ENCODE results near the gene BMPER.

Gene BMPER

GRCh38 chr7:34140066-34140465, 234.7 kb downstream of the BMPER start:
- Histone ChIP-seq H3K9ac (ENCODE audit: low read length) (no peak overlapping the region), H3K27me3 (ENCODE audit: control insufficient read depth, insufficient read depth, low read length) (no peaks in the 10 kb centered on the region), H3K4me1 (ENCODE audit: control insufficient read depth, insufficient read depth, low read length) (peaks cover 21% of the 10 kb centered on the region), H3K9me3 (ENCODE audit: control insufficient read depth, insufficient read depth, low read depth, low read length) (no peaks in the 10 kb centered on the region), H3K27ac (ENCODE audit: low read depth, low read length) (no peak overlapping the region), H3K36me3 (ENCODE audit: control insufficient read depth, insufficient read depth, low read length) (no peaks in the 10 kb centered on the region), H3K4me3 (ENCODE audit: low read depth, low read length) (no peak overlapping the region)

GRCh38 chr7:34143402-34143801, 238.1 kb downstream of the BMPER start:
- Histone ChIP-seq H3K4me3 (ENCODE audit: low read depth, low read length) (no peak overlapping the region), H3K27me3 (ENCODE audit: control insufficient read depth, insufficient read depth, low read length) (no peaks in the 10 kb centered on the region), H3K9me3 (ENCODE audit: control insufficient read depth, insufficient read depth, low read depth, low read length) (no peaks in the 10 kb centered on the region), H3K9ac (ENCODE audit: low read length) (no peak overlapping the region), H3K4me1 (ENCODE audit: control insufficient read depth, insufficient read depth, low read length) (peaks cover 11% of the 10 kb centered on the region), H3K27ac (ENCODE audit: low read depth, low read length) (no peak overlapping the region), H3K36me3 (ENCODE audit: control insufficient read depth, insufficient read depth, low read length) (no peaks in the 10 kb centered on the region)

- Histone ChIP-seq H3K9ac (ENCODE audit: low read length) (no peak overlapping the region), H3K9me3 (ENCODE audit: control insufficient read depth, insufficient read depth, low read depth, low read length) (no peaks in the 10 kb centered on the region), H3K36me3 (ENCODE audit: control insufficient read depth, insufficient read depth, low read length) (no peaks in the 10 kb centered on the region), H3K4me1 (ENCODE audit: control insufficient read depth, insufficient read depth, low read length) (no peaks in the 10 kb centered on the region), H3K27me3 (ENCODE audit: control insufficient read depth, insufficient read depth, low read length) (no peaks in the 10 kb centered on the region), H3K4me3 (ENCODE audit: low read depth, low read length) (no peak overlapping the region), H3K27ac (ENCODE audit: low read depth, low read length) (no peak overlapping the region)
These were observed 240.3 kb downstream of the BMPER start for GRCh38 chr7:34145603-34146002.

- Histone ChIP-seq H3K27me3 (ENCODE audit: control insufficient read depth, insufficient read depth, low read length) (no peaks in the 10 kb centered on the region), H3K4me3 (ENCODE audit: low read depth, low read length) (no peak overlapping the region), H3K4me1 (ENCODE audit: control insufficient read depth, insufficient read depth, low read length) (peaks cover 11% of the 10 kb centered on the region; the same call in 1 of the 2 replicates), H3K36me3 (ENCODE audit: control insufficient read depth, insufficient read depth, low read length) (no peaks in the 10 kb centered on the region), H3K9me3 (ENCODE audit: control insufficient read depth, insufficient read depth, low read depth, low read length) (no peaks in the 10 kb centered on the region), H3K27ac (ENCODE audit: low read depth, low read length) (no peak overlapping the region), H3K9ac (ENCODE audit: low read length) (no peak overlapping the region)
These were observed 248.4 kb downstream of the BMPER start for GRCh38 chr7:34153656-34154270.

- Histone ChIP-seq H3K4me3 (ENCODE audit: low read depth, low read length) (no peak overlapping the region), H3K36me3 (ENCODE audit: control insufficient read depth, insufficient read depth, low read length) (no peaks in the 10 kb centered on the region), H3K27me3 (ENCODE audit: control insufficient read depth, insufficient read depth, low read length) (no peaks in the 10 kb centered on the region), H3K4me1 (ENCODE audit: control insufficient read depth, insufficient read depth, low read length) (peaks cover 11% of the 10 kb centered on the region; the same call in 1 of the 2 replicates), H3K9me3 (ENCODE audit: control insufficient read depth, insufficient read depth, low read depth, low read length) (no peaks in the 10 kb centered on the region), H3K9ac (ENCODE audit: low read length) (no peak overlapping the region), H3K27ac (ENCODE audit: low read depth, low read length) (no peak overlapping the region)
These were observed 250.0 kb downstream of the BMPER start for GRCh38 chr7:34155220-34155908.

GRCh38 chr7:34156336-34156735, 251.0 kb downstream of the BMPER start:
- Histone ChIP-seq H3K9me3 (ENCODE audit: control insufficient read depth, insufficient read depth, low read depth, low read length) (no peaks in the 10 kb centered on the region), H3K27me3 (ENCODE audit: control insufficient read depth, insufficient read depth, low read length) (no peaks in the 10 kb centered on the region), H3K36me3 (ENCODE audit: control insufficient read depth, insufficient read depth, low read length) (no peaks in the 10 kb centered on the region), H3K4me1 (ENCODE audit: control insufficient read depth, insufficient read depth, low read length) (peaks cover 11% of the 10 kb centered on the region; the same call in 1 of the 2 replicates), H3K4me3 (ENCODE audit: low read depth, low read length) (no peak overlapping the region), H3K9ac (ENCODE audit: low read length) (no peak overlapping the region), H3K27ac (ENCODE audit: low read depth, low read length) (no peak overlapping the region)

GRCh38 chr7:34157137-34157536, 251.8 kb downstream of the BMPER start:
- H3K9ac ChIP-seq (ENCODE audit: low read length) = no peak overlapping the region
- no peaks in the 10 kb centered on the region for H3K9me3 ChIP-seq (ENCODE audit: control insufficient read depth, insufficient read depth, low read depth, low read length)
- no peak overlapping the region for H3K4me3 ChIP-seq (ENCODE audit: low read depth, low read length)
- no peaks in the 10 kb centered on the region for H3K27me3 ChIP-seq (ENCODE audit: control insufficient read depth, insufficient read depth, low read length)
- no peak overlapping the region for H3K27ac ChIP-seq (ENCODE audit: low read depth, low read length)
- H3K4me1 ChIP-seq (ENCODE audit: control insufficient read depth, insufficient read depth, low read length) = peaks cover 8% of the 10 kb centered on the region; the same call in 1 of the 2 replicates
- H3K36me3 ChIP-seq (ENCODE audit: control insufficient read depth, insufficient read depth, low read length) = no peaks in the 10 kb centered on the region

GRCh38 chr7:34158368-34159153, 253.2 kb downstream of the BMPER start:
- Histone ChIP-seq H3K9me3 (ENCODE audit: control insufficient read depth, insufficient read depth, low read depth, low read length) (no peaks in the 10 kb centered on the region), H3K27me3 (ENCODE audit: control insufficient read depth, insufficient read depth, low read length) (no peaks in the 10 kb centered on the region), H3K9ac (ENCODE audit: low read length) (no peak overlapping the region), H3K4me3 (ENCODE audit: low read depth, low read length) (no peak overlapping the region), H3K4me1 (ENCODE audit: control insufficient read depth, insufficient read depth, low read length) (no peaks in the 10 kb centered on the region), H3K27ac (ENCODE audit: low read depth, low read length) (no peak overlapping the region), H3K36me3 (ENCODE audit: control insufficient read depth, insufficient read depth, low read length) (no peaks in the 10 kb centered on the region)

- Histone ChIP-seq H3K4me3 (ENCODE audit: low read depth, low read length) (no peak overlapping the region), H3K9ac (ENCODE audit: low read length) (no peak overlapping the region), H3K9me3 (ENCODE audit: control insufficient read depth, insufficient read depth, low read depth, low read length) (peaks cover 2% of the 10 kb centered on the region; the same call in 1 of the 2 replicates), H3K4me1 (ENCODE audit: control insufficient read depth, insufficient read depth, low read length) (no peaks in the 10 kb centered on the region), H3K27ac (ENCODE audit: low read depth, low read length) (no peak overlapping the region), H3K27me3 (ENCODE audit: control insufficient read depth, insufficient read depth, low read length) (no peaks in the 10 kb centered on the region), H3K36me3 (ENCODE audit: control insufficient read depth, insufficient read depth, low read length) (no peaks in the 10 kb centered on the region)
These were observed 255.0 kb downstream of the BMPER start for GRCh38 chr7:34160261-34160752.

GRCh38 chr7:34162027-34162565, 256.8 kb downstream of the BMPER start:
- Histone ChIP-seq H3K36me3 (ENCODE audit: control insufficient read depth, insufficient read depth, low read length) (no peaks in the 10 kb centered on the region), H3K27ac (ENCODE audit: low read depth, low read length) (no peak overlapping the region), H3K4me3 (ENCODE audit: low read depth, low read length) (no peak overlapping the region), H3K9ac (ENCODE audit: low read length) (no peak overlapping the region), H3K27me3 (ENCODE audit: control insufficient read depth, insufficient read depth, low read length) (no peaks in the 10 kb centered on the region), H3K9me3 (ENCODE audit: control insufficient read depth, insufficient read depth, low read depth, low read length) (peaks cover 2% of the 10 kb centered on the region; the same call in 1 of the 2 replicates), H3K4me1 (ENCODE audit: control insufficient read depth, insufficient read depth, low read length) (no peaks in the 10 kb centered on the region)

Data from HUES6 (cell line).